Measurements from ENCODE around the gene BCL7B.
A peak's percentile ranks its signal among the peaks of the same experiment; 100 is the strongest.

The BCL7B gene

GRCh38 chr7:73557397-73558257 is at the start of gene BCL7B:
BCL7B (minus strand) TSS chr7:73557690; CDS start chr7:73557578, 112 bp downstream.
- DNase-seq = peak; percentile 86 to 93
- peak; percentile 65 for TF ChIP-seq POLR2A (IDR thresholded peaks at IDR 0.05; ENCODE audit: low read length)
- TF ChIP-seq GATA1 (IDR thresholded peaks at IDR 0.05; ENCODE audit: low read depth, low read length) = no peak

GRCh38 chr7:73605601-73606220 is 48.2 kb upstream of the BCL7B start:
- DNase-seq = no peak
- TF ChIP-seq POLR2A (IDR thresholded peaks at IDR 0.05; ENCODE audit: low read length) = no peak

GRCh38 chr7:73602721-73603651 is 45.5 kb upstream of the BCL7B start:
- DNase-seq = no peak
- TF ChIP-seq POLR2A (IDR thresholded peaks at IDR 0.05; ENCODE audit: low read length) = no peak
- no peak for TF ChIP-seq GATA1 (IDR thresholded peaks at IDR 0.05; ENCODE audit: low read depth, low read length)

- DNase-seq = no peak
- no peak for TF ChIP-seq POLR2A (IDR thresholded peaks at IDR 0.05; ENCODE audit: low read length)
- no peak for TF ChIP-seq GATA1 (IDR thresholded peaks at IDR 0.05; ENCODE audit: low read depth, low read length)
These were observed 42.4 kb upstream of the BCL7B start for GRCh38 chr7:73599916-73600315.

GRCh38 chr7:73599151-73599882 is 41.8 kb upstream of the BCL7B start:
- DNase-seq = no peak
- TF ChIP-seq GATA1 (IDR thresholded peaks at IDR 0.05; ENCODE audit: low read depth, low read length) (no peak), POLR2A (IDR thresholded peaks at IDR 0.05; ENCODE audit: low read length) (no peak)

GRCh38 chr7:73597978-73598782 is 40.7 kb upstream of the BCL7B start:
- no peak for DNase-seq
- TF ChIP-seq POLR2A (IDR thresholded peaks at IDR 0.05; ENCODE audit: low read length) (no peak), GATA1 (IDR thresholded peaks at IDR 0.05; ENCODE audit: low read depth, low read length) (no peak)

- no peak for DNase-seq
- TF ChIP-seq GATA1 (IDR thresholded peaks at IDR 0.05; ENCODE audit: low read depth, low read length) (no peak), POLR2A (IDR thresholded peaks at IDR 0.05; ENCODE audit: low read length) (no peak)
These were observed 38.9 kb upstream of the BCL7B start for GRCh38 chr7:73596191-73597065.

- DNase-seq = no peak
- no peak for TF ChIP-seq GATA1 (IDR thresholded peaks at IDR 0.05; ENCODE audit: low read depth, low read length)
- TF ChIP-seq POLR2A (IDR thresholded peaks at IDR 0.05; ENCODE audit: low read length) = no peak
These were observed 37.9 kb upstream of the BCL7B start for GRCh38 chr7:73595358-73595757.

- DNase-seq = no peak
- TF ChIP-seq POLR2A (IDR thresholded peaks at IDR 0.05; ENCODE audit: low read length) (no peak), GATA1 (IDR thresholded peaks at IDR 0.05; ENCODE audit: low read depth, low read length) (no peak)
These were observed 35.9 kb upstream of the BCL7B start for GRCh38 chr7:73593207-73594045.

GRCh38 chr7:73586911-73587310 is 29.4 kb upstream of the BCL7B start:
- no peak for DNase-seq
- TF ChIP-seq GATA1 (IDR thresholded peaks at IDR 0.05; ENCODE audit: low read depth, low read length) (no peak), POLR2A (IDR thresholded peaks at IDR 0.05; ENCODE audit: low read length) (no peak)

- no peak for DNase-seq
- no peak for TF ChIP-seq POLR2A (IDR thresholded peaks at IDR 0.05; ENCODE audit: low read length)
- no peak for TF ChIP-seq GATA1 (IDR thresholded peaks at IDR 0.05; ENCODE audit: low read depth, low read length)
These were observed 27.7 kb upstream of the BCL7B start for GRCh38 chr7:73585196-73585595.

All from erythroblast (primary cell).